GM19043 (cell line): ENCODE measurements around the gene CHRM2.

ENCODE experiments used
- ATAC-seq: cut with Tn5 transposase; IDR thresholded peaks from one replicate; pipeline ENCODE4 v1.9.1; 2021; ENCODE audit warnings: low read depth; ENCODE audit not compliant: unreplicated experiment

The CHRM2 gene

GRCh38 chr7:136956232-136956631 is 87.8 kb downstream of the CHRM2 start:
- ATAC-seq: no peak

GRCh38 chr7:136956671-136957070 is 88.2 kb downstream of the CHRM2 start:
- no peak for ATAC-seq

GRCh38 chr7:136957391-136957790 is 88.9 kb downstream of the CHRM2 start:
- no peak for ATAC-seq

GRCh38 chr7:136958016-136958415 is 89.6 kb downstream of the CHRM2 start:
- ATAC-seq: no peak

GRCh38 chr7:136964347-136964746 is 95.9 kb downstream of the CHRM2 start:
- ATAC-seq: no peak

- ATAC-seq: no peak
Measured at GRCh38 chr7:136966825-136967224, 98.4 kb downstream of the CHRM2 start.

GRCh38 chr7:136969761-136970160 is 101.3 kb downstream of the CHRM2 start:
- no peak for ATAC-seq

GRCh38 chr7:136971776-136972175 is 103.3 kb downstream of the CHRM2 start:
- no peak for ATAC-seq

- no peak for ATAC-seq
Measured at GRCh38 chr7:136976504-136977251, 108.2 kb downstream of the CHRM2 start.

GRCh38 chr7:136993377-136993776 is 124.9 kb downstream of the CHRM2 start:
- no peak for ATAC-seq

GRCh38 chr7:136997735-136998134 is 129.3 kb downstream of the CHRM2 start:
- no peak for ATAC-seq

GRCh38 chr7:136998495-136998894 is 130.0 kb downstream of the CHRM2 start:
- ATAC-seq: no peak

- no peak for ATAC-seq
Measured at GRCh38 chr7:137000621-137001020, 132.2 kb downstream of the CHRM2 start.

GRCh38 chr7:137001041-137001440 is 132.6 kb downstream of the CHRM2 start:
- no peak for ATAC-seq

GRCh38 chr7:137001478-137001877 is 133.0 kb downstream of the CHRM2 start:
- no peak for ATAC-seq

- ATAC-seq: no peak
Measured at GRCh38 chr7:137003086-137003485, 134.6 kb downstream of the CHRM2 start.

- no peak for ATAC-seq
Measured at GRCh38 chr7:137003566-137003965, 135.1 kb downstream of the CHRM2 start.

- ATAC-seq: no peak
Measured at GRCh38 chr7:137005873-137006272, 137.4 kb downstream of the CHRM2 start.

GRCh38 chr7:137006293-137006692 is 137.8 kb downstream of the CHRM2 start:
- ATAC-seq: no peak

GRCh38 chr7:137007001-137007694 is 138.7 kb downstream of the CHRM2 start:
- ATAC-seq: no peak

- ATAC-seq: no peak
Measured at GRCh38 chr7:137009404-137009803, 141.0 kb downstream of the CHRM2 start.

- ATAC-seq: no peak
Measured at GRCh38 chr7:137015015-137015414, 146.6 kb downstream of the CHRM2 start.
